Fibroblast of lung (primary cell): Measurements from ENCODE around the gene MTHFD2.

Experiments
- CTCF ChIP-seq, 2 donors: IDR thresholded peaks in 1 of 2; conservative IDR thresholded peaks in 1 of 2; 1 replicate in 1 of 2; 2 replicates in 1 of 2; pipeline ENCODE4 v1.5.1; 2011 to 2012; ENCODE audit warnings: low read length in 2 of 2, control low read depth in 1 of 2, inconsistent platforms in 1 of 2, low read depth in 1 of 2, mild to moderate bottlenecking in 1 of 2
- EZH2 ChIP-seq: IDR thresholded peaks from 2 replicates; pipeline ENCODE4 v1.5.1; 2012; ENCODE audit warnings: low read length, control low read depth, mild to moderate bottlenecking; ENCODE audit errors: missing control alignments

- TF ChIP-seq CTCF (conservative IDR thresholded peaks at IDR 0.05 in 1 of 2, IDR thresholded peaks at IDR 0.05 in 1 of 2; ENCODE audit: low read depth in 1 of 2, low read length in 2 of 2) (no peak), EZH2 (no peak)
Observed at GRCh38 chr2:74186038-74186437, 12.4 kb upstream of the MTHFD2 start.
